8988T (cell line): ENCODE measurements around the gene ARHGEF17.

Experiments used
- DNase-seq: peaks from one replicate; pipeline ENCODE4 v3.0.0; 2011

Gene ARHGEF17

DNA sequence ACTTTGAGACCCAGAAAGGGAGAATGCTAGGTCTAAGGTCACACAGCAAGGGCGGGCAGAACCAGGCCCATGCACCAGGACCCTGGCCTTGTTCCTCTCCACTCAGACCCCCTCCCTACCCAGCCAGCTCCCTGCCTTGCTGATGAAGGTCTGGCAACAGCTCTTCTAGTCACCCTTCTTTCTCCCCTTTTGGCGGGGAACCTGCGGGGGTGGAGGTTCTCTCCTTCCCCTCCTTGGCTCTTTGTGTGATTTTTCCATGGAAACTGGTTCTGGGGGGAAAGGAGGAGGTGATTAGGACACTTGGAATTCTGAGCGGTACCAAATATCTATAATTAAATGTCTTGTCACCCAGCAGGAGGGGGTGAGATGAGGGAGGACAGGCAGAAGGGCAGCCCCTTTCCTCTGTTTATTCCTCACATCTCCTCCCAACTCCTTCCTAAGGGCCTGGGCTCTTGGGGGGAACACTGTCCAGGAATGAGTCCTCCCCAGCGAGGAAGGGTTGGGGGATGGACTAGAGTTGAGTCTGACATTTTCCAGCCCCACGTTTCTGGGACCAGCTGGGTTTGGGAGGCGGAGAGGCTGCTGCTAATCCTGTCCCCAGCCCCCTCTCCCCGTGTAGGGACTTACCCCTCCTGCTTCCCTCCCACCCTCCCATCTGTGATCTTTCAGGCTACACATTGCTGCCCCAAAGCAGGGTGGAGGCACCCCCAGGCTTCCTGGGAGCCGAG, 7.4 kb downstream of the ARHGEF17 start:
- DNase-seq: no peak

DNA sequence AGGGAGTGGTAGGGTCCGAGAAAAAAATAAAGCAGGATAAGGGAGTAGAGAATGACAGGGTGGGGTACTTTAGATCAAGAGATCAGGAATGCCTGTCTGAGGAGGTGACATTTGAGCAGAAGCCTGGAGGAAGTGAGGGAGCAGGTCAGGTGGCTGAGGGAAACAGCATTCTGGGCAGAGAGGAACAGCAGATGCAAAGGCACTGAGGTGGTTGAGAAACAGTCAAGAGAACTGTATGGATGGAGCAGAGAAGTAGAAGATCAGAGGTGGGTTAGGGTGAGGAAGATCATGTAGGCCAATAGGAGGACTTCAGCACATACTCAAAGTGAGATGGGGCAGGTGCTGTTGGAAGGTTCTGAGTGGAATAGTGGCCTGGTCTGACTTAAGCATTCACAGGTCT, 8.3 kb downstream of the ARHGEF17 start:
- no peak for DNase-seq

DNA sequence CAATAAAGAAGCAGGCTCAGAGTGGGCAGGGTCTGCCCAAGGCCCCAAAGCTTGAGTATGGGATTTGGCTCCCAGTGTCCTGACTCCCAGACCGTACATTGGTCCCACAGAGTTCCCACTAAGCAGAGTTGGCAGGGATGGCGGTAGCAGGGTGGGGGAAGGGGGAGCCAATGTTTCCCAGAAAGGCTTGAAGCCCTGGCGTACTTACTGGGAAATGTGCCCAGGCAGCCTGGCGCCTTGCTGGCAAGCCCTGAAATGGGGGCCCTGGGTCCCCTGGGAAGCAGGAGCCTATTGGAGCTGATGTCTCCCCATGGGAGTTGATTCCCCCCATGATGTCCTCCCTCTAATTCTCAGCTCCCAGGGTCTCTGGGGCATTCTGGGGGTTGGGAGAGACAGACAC, 9.3 kb downstream of the ARHGEF17 start:
- DNase-seq: no peak

DNA sequence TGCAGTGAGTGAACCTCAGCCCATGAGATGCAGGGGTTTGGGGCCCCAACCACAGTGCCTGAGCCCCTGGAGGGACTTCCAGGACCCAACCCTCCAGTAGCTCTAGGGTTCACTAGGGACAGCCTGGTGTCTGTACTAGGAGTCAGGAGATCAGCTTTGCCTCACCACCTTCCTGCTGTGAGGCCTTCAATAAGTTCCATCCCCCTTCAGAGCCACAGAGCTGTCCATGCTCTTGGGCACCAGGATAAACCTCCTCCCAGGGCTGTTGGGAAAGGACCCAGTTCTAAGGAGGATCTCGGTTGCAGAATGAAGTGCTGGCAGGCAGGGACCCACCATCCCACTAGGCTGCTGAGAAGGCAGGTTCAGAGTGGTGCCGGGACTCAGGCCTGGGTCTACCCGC, 9.7 kb downstream of the ARHGEF17 start:
- no peak for DNase-seq

DNA sequence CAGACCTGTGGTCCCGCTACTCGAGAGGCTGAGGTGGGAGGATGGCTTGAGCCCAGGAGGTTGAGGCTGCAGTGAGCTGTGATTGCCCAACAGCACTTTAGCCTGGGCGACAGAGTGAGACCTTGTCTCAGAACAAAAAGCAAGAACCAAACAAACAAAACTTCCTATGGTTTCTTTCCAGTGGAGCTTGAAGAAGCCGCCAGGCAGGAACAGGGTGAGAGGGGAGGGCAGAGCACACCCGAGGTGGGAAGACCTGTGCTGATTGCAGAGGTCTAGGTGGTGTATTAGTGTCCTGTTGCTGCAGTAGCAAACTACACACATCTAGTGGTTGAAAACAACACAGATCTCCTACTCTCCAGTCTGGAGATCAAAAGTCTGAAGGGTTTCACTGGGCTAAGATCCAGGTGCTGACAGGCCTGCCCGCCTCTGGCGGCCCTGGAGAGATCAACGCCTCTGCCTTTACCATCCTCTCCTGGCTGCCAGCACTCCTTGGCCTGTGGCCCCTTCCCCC, 10.5 kb downstream of the ARHGEF17 start:
- no peak for DNase-seq

DNA sequence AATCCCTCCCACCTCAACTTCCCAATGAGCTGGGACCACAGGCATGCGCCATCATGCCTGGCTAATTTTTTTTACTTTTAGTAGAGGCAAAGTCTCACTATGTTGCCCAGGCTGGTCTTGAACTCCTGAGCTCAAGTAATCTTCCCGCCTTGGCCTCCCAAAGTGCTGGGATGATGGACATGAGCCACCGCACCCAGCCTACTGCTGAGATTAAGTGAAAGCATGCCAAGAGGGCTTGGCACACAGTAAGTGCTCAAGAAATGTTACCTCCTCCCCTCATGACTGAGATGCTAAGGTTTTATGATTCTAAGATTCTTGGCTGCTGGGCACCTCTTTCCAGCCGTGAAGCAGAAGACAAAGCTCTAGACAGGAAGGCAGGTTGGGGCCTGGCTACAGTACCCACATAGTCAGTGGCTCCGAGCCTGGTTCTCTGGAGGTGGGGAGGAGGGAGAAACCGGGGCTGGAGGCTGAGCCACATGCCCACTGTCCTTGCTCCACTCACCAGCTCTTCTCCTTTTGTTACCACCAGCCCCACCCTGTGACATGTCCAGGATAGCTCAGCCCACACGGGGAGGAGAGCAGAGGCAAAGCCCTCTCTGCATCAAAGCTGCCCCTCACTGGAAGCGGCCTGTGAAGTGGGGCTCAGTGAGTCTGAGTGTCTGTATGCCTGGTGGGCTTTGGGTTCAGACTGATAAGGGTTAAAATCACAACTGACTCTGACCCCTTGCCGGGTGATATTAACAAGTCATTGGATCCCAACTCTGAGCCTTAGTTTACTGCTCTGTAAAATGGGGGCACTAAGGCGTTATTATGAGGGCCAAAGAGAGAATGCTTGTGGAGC, 12.9 kb downstream of the ARHGEF17 start:
- no peak for DNase-seq

DNA sequence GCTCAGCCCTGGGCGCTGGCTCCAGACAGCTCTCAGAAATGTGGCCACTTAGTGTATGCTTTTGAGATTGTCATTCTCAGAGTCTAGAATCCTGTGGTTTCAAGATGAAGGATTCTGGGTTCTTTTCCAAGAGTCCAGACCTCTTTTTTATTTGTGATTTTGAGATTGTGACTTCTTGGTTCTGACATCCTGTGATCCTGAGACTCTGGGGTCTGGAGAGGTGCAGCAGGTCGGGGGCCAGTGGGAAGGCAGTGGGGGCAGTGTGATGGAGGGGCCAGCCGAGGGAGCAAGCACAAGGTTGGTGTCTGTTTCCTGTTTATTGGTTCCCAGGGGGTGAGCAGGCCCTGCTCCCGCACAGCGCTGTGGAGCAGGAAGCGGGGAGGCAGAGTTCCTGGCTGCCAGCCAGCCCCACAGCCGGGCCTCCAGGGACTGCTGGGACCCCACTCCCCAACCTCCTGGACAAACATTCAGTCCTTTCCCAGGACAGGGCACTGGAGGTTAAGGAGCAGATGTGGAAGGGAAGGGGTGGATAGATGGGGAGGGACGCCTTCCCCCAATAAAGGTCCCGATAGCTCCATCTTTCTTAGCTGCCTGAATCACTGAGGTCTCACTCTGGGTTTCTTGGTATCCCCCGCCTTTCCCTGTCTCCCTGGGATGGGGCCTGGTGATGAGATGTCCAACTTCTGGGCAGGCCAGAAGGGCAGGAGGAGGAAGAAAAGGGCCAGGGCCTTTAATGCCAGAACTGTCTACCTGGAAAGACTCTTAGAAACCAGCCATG, 13.7 kb downstream of the ARHGEF17 start:
- DNase-seq: no peak

DNA sequence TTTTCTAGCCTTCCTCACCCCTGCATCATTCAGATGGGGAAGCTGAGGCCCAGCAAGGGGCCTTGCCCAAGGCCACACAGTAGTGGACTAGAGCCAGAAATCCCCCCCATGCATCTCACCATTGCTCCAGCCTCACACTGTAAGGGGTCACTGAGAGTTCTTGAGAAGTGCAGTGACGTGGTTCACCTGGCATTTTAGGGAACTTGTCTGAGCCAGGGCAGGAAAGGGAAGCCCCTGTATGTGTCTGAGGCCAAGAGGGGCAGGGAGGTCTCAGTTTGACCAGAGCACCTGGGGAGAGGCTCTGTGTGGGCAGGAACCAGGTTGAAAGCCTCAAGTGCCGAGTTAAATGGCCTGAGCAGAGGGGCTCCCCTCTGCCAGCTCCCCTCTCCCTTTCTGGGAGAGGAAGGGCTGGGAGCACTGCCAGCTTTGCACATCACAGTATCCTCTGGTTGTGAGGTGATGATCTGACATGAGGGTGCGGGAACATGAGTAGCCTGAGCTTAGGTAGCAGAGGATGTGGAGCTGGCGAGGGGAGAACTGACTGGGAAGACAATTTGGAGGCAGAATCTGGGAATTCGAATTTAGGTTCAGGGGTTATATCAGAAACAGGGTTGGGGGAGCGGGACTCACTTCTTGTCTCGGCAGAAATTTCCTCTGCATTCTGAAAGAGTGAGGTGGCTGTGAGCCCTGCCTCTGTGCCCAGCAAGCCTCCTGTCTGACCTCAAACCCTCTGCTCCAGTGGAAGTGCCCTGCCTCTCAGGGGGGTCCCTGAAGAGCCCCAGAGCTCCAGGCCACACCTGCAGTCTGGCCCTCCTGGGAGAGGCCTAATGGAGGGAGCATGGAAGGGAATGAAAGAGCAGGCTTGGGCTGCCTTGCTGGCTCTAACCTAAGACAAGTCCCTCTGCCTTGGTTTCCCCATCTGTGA, 14.6 kb downstream of the ARHGEF17 start:
- DNase-seq: no peak

DNA sequence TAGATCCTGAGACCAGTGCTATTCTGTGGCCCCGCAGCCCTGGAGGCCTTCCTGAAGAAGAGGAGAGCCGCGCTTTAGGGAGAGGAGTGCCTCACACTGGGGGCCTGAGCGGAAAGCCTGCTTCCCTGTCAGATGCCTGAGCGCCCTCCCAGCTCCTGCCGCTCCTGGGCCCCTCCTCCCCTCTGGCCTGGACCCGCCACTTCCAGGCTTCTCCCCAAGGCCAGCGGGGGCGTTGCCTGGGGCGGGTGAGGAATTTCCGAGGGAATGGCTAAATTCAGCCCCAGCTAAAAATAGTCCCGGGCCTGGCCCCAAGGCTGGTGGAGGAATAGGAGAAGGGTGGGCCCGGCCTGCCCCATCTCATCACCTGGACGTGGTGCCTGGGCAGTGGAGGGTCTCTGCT, 15.4 kb downstream of the ARHGEF17 start:
- no peak for DNase-seq

DNA sequence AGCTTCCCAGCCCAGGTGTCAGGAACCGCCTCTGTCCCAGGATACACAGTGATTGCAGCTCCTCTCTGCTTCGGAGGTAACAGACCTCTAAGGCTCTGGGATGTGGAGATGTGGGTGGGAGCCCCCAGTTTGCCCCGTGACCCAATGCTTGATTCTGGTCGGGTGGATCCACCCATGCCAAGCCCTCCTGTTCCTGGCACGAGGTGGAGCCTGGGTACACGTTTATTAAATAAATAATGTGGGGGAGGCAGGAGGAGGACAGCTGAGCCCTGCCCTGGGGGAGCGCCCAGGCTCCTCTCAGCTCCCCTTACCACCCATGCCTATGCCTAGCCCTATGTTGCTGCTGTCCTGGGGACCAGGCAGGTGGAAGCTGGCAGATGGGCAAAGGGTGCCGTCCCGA, 16.0 kb downstream of the ARHGEF17 start:
- DNase-seq: no peak

DNA sequence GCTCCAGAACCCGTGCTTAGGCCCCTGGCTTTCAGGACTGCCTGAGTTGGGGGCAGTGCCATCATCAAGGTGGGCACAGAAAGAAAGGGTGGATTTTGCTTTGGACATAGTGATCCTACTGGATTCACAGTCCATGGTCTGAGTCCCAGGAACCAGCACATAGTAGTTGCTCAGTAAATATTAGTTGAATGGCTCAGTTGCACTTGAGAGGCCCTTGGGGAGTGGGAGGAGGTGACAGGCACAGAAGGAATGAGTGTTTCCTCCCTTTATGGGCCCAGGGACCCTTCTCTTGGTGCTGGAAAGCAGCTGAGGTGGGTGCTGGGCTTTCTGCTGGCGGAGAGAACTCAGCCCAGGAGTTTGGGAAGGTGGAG, 16.6 kb downstream of the ARHGEF17 start:
- no peak for DNase-seq

DNA sequence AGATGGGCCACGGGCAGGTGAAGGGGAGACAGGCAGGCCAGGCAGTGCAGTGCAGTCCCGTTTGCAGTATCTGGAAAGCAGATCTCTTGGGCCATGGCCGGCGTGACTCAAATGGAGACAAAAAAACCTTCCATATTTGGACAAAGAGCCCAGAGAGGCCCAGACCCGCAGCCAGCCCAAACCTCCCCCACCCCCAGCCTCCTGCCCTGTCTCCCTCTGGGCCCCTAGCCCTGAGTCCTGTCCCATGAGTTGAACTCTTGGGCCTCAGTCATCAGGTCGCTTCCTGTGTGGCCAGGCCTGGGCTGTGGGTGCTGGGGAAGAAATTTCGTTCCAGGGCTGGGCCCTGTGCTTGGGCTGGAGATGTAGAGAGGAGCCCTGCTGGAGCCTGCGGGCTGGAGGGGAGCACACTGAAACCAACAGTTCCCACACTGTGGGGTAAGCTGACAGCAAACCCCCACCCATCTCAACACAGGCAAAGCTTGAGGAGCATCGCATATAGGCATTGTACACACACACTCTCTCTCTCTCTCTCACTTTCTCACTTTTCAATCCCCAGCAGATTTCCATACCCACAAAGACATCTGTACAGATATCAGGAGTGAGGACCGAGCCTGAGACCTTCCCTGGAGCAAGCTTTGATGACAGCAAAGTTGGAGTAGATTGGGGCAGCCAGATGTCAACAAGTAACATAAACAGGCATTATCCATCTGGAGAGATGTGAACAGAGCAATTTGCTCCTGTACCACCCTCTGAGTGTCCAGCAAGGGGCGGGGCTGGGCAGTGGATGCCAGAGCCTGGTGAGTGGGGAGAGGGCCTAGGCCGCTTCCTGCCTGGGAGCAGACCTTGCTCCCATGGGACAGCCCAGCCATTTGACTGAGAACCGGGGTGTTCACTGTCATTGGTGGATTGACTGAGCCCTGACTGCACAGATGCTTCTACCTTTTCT, 17.2 kb downstream of the ARHGEF17 start:
- no peak for DNase-seq

DNA sequence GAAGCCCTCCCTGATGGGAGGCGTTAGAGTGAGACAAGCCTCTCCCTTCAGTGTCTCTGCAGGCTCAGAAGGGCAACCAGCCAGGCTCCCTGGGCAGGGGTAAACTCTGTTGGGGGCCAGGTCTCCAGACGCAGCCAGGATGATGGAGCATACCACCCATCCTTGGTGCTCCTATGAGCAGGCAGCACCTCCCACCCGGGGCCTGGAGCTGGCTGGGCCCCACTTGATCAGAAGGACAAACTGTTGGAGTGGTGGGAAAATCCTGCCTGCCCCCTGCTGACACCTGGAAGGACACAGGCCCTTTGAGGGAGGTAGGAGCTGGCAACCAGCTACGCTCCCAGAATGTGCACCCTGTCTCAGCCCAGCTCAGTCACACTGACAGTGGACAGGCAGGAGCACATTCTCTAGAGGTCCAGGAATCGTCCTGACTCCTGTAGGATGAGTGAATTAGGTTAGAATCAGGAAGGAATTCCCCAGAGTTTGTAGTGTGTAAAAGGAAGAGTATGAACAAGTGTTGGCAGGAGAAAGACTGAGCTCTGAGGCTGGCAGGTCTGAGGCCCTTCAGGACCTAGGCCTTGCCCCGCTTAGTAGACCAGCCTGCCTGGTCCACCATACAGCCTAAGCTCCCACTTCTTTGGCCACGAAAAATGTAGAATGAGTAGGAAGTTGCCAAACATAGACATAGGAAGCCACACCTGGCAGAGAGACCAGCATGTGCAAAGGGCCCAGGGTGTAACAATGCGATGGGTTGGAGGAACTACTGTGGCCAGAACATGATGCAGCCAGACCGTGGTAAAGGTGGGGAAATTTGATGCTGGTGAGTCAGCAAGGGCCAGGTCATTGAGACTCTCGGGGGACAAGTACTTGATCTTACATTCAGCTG, 19.1 kb downstream of the ARHGEF17 start:
- no peak for DNase-seq

DNA sequence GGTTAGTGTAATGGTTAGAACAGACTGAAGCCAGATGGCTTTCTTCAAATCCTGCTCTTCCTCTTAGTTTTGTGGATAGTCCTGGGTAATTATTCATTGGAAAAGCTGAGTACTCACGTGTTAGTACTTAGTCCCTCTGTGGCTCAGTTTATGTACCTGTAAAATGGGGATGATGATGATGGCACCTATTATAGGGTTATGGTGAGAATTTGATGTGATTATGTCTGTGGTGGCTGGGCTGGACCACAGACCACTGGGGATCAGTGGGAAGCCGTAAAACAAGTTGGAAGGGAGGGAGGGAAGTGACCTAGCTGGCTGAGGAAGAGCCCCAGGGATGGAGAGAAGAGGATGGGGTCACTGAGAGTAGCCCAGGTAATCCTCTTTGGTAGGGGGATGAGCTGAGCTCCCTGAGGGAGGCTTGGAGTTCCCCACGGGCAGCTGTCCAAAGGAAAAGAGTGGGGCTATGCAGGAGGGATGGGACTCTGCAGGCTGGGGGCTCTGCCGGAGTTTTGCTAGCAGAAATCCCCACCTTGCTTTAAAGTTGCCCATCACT, 19.8 kb downstream of the ARHGEF17 start:
- no peak for DNase-seq

DNA sequence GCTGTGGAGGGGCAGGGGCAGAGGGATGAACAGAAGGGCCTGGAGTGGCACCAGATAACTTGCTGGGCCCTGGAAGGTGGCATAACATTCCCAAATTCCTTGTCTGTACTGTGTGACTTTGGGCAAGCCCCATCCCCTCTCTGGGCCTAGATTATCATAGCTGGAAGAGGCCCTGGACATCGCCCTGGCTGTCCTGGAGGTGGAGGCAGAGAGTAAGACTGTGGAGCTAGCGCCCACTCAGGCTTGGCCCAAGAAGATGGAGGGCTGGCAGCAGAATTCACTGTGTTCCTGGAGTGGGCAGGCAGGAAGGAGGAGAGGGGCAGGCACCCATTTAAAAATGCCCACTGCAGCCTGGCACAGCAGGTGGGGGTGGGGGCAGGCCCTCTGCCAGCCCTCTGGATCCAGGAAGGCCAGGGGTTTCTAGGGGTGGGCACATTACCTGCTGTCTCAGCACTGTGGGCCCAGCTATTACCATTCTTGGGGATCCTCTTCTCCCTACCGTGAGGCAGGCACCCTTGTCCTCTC, 22.6 kb downstream of the ARHGEF17 start:
- DNase-seq: peak; percentile 83

DNA sequence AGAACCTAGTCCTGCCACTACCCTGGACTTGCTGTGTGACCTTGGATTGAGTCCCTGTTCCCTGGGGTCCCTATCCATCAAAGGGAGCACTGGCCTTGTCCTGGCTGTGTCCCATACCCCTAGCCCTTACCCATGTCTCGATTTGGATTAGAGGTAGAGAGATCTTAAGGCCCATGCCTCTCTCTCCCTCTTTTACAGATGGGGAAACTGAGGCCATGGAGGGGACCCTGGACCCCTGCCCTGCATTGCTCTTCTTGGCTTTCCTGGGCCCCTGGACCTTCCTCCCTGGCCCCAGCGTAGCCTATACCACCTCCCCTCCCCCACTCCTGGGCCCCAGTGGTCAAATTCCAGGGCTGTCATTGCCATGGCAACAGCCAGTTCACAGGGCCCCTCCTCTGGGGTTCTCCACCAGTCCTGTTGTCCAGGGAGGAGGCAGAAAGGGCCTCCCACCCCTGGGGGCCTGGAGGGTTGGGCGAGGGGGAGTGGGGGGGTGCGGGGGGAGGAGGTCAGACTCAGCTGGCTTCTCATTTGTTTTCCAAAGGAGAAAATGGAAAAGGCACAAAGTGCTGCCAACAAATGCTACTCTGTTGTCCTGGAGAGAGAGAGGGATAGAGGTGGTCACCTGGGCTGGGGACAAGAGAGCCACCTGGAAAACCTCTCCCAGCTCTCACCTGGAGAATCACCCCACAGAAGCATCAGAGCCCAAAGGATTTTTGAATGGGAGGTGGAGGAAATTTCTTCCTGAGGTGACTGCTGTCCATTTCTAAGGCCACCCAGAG, 23.3 kb downstream of the ARHGEF17 start:
- DNase-seq: no peak

DNA sequence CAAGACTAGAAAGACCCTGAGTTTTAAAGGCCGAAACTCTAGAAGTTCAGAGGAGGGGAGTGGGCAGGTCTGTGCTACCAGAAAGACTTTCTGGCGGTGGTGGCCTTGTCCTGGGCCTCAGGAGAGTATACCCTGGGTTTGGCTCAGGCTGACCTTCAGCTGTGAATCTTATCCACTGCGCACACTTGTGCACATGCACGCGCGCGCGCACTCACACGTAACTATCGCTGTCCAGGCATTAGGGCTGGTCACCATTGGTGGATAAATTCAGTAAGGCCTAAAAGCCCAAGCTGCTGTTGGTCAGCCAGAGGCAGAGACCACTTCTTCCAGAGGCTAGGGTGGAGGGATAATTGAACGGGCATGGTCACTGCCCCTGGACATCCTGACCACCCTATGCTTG, 25.1 kb downstream of the ARHGEF17 start:
- no peak for DNase-seq

DNA sequence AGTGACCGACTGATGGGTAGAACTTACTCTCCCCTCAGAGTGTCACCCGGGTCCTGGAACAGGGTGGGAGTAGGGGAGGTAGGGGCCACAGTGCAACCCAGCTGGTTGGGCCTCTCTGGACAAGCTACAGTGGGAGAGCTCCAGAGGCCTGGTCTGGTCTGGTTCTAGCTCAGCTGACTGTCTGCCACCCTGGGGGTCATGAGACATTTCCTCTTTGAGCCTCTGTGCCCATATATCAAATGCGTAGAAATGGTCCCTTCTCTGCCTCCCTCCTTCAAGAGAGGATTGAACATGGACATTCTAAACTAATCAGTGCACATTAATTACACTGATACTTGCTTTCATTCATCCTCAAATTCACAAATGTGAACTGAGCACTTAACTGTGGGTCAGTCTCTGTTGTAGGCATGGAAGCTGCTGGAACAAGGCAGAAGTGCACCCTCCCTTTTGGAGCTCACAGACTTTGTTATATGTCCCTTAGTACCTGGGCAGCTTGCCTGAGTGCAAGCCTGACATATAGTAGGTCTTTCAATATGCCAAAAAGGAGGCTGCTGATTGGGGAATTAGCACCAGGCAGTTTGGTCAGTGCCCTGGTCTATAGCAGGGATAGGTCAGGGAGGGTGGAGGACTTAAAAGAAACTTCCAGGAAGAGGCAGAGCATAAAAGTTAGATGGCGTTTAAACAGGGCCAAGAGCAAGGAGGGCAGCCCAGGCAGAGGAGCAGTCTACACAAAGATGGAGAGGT, 25.7 kb downstream of the ARHGEF17 start:
- no peak for DNase-seq
